HL-60 (cell line): ENCODE results near the gene ZNF282.

Experiments
- DNase-seq, 2 experiments: peaks; one replicate each; pipeline ENCODE4 v3.0.0-alpha.2; 2010 to 2020; ENCODE audit warnings: low read depth in 1 of 2, low spot score in 1 of 2
- H3K27ac ChIP-seq: fragments of 250-450 bp; sonication (Bioruptor Pico); replicated peaks from 2 replicates; pipeline ENCODE4 v1.5.1; 2020; ENCODE audit warnings: mild to moderate bottlenecking, moderate library complexity
- H3K27me3 ChIP-seq: fragments of 250-450 bp; sonication (Bioruptor Pico); 2 replicates; pipeline ENCODE4 v1.5.1; 2021; ENCODE audit warnings: mild to moderate bottlenecking, moderate library complexity; ENCODE audit not compliant: insufficient read depth, poor library complexity, severe bottlenecking
- H3K4me3 ChIP-seq: replicated peaks from 2 replicates; pipeline ENCODE4 v1.5.1; 2011; ENCODE audit warnings: mild to moderate bottlenecking, control low read depth, low read length; ENCODE audit not compliant: insufficient read depth
- GABPA ChIP-seq: IDR thresholded peaks from 2 replicates; pipeline ENCODE4 v1.6.1; 2012; ENCODE audit warnings: low read depth
- POLR2AphosphoS5 ChIP-seq: IDR thresholded peaks from 2 replicates; pipeline ENCODE4 v1.6.1; 2012; ENCODE audit warnings: low read depth
- REST ChIP-seq: IDR thresholded peaks from 2 replicates; pipeline ENCODE4 v1.6.1; 2012; ENCODE audit warnings: low read depth; ENCODE audit not compliant: insufficient replicate concordance
- SPI1 ChIP-seq: IDR thresholded peaks from 2 replicates; pipeline ENCODE4 v1.6.1; 2012; ENCODE audit warnings: low read depth, mild to moderate bottlenecking, borderline replicate concordance
- TF ChIP-seq, protein P1 (sequence below): IDR thresholded peaks from one replicate; pipeline ENCODE4 v1.5.1; 2011; ENCODE audit warnings: low read length, control low read depth, inconsistent platforms; ENCODE audit not compliant: insufficient read depth

The ZNF282 gene

GRCh38 chr7:149205690-149206381 is 10.5 kb downstream of the ZNF282 start:
- H3K27me3 ChIP-seq, result no peaks in the 10 kb centered on the region
- TF ChIP-seq, protein P1, sequence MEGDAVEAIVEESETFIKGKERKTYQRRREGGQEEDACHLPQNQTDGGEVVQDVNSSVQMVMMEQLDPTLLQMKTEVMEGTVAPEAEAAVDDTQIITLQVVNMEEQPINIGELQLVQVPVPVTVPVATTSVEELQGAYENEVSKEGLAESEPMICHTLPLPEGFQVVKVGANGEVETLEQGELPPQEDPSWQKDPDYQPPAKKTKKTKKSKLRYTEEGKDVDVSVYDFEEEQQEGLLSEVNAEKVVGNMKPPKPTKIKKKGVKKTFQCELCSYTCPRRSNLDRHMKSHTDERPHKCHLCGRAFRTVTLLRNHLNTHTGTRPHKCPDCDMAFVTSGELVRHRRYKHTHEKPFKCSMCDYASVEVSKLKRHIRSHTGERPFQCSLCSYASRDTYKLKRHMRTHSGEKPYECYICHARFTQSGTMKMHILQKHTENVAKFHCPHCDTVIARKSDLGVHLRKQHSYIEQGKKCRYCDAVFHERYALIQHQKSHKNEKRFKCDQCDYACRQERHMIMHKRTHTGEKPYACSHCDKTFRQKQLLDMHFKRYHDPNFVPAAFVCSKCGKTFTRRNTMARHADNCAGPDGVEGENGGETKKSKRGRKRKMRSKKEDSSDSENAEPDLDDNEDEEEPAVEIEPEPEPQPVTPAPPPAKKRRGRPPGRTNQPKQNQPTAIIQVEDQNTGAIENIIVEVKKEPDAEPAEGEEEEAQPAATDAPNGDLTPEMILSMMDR, result no peak
- TF ChIP-seq REST (no peak), GABPA (no peak), SPI1 (no peak), POLR2AphosphoS5 (no peak)
- H3K27ac ChIP-seq, result no peak overlapping the region
- no peak for DNase-seq
- no peak overlapping the region for H3K4me3 ChIP-seq

DNA sequence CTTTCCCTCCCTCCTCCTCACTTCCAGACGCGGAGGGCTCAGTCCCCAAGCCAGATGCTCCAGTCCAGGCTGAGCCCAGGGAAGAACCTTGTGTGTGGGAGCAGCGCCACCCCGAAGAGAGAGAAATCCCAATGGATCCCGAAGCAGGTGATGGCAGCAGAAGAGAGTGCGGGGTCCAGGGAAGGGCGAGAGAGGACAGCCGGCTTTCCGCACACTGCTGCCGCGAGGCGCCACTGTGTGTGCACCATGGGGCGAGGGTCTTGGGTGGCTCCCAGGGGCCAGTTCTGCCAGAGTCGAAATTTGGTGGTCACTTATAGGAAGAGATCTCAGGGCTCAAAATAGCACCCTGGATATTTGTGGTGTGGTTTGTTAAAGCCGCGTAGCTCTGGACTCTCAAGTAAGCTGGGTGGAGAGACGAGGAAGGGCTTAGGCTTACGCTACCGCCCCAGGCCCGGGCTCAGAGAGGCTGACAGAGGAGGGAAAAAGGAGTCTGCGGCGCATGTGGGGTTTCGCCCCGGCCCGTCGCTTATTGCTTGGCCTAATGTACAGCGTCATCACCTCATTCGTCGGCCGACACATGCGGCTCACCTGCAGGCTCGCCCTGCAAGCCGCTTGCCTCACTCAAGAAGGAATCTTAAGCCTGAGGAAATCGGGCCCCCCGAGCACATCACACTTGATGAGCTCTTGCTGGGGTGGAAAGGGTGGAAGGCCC is 12.1 kb downstream of the ZNF282 start:
- TF ChIP-seq, protein P1, result no peak
- TF ChIP-seq REST (no peak), SPI1 (no peak), POLR2AphosphoS5 (no peak), GABPA (no peak)
- Histone ChIP-seq H3K27me3 (no peaks in the 10 kb centered on the region), H3K27ac (no peak overlapping the region), H3K4me3 (no peak overlapping the region)
- no peak for DNase-seq

- peak in 1 of 2 experiments; percentile 55 for DNase-seq
- no peak for TF ChIP-seq POLR2AphosphoS5
- TF ChIP-seq, protein P1, result peak; percentile 78
- H3K4me3 ChIP-seq, result no peak overlapping the region
- H3K27ac ChIP-seq, result no peak overlapping the region
- H3K27me3 ChIP-seq, result no peaks in the 10 kb centered on the region
These were observed 14.3 kb downstream of the ZNF282 start for GRCh38 chr7:149209518-149210269.
